ENCODE data around the gene GAL3ST2. TPM values are rescaled to one million over a fixed set of nuclear protein-coding genes. Genes with fewer than 3 reads are reported as not detected.
"Not testable (repeated sequence)": the region's sequence is repeated elsewhere in the genome, so short reads cannot be mapped to it uniquely, and the experiment has no call there.

The GAL3ST2 gene
- total and polyA plus RNA-seq, 2 of the 8 experiments (the other 6 are each of a cell fraction or from before 2014, with no cell fraction given) = not detected

DNA sequence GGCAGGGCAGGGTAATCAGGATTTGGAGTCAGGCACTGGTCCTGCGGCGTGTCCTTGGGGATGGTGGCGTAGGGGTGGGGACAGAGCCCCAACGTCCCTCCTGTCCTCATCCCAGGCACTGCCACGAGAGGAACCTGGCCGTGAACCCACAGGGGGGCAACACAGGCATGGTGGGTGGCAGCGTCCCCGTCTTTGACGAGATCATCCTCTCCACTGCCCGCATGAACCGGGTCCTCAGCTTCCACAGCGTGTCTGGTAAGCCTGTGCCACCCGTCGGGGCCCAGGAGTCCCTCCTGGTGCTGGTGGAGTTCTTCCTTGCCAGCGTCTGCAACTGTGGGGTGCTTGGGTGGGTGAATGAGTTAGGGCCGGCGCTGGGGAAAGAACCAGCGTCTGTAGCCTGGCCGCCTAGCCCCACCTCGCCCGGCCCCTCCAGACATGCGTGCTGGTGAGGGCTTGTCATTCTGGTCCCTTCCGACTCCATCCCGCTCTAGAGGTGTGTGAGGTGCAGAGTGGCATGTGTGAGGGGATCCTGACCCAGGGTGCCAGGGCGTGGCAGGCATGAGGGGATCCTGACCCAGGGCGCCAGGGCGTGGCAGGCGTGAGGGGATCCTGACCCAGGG is 34.2 kb upstream of the GAL3ST2 start (continued):
- TF ChIP-seq KDM5A (IDR thresholded peaks at IDR 0.05; ENCODE audit: low read length) (no peak), TEAD4 (IDR thresholded peaks at IDR 0.05; ENCODE audit: low read depth, low read length) (no peak), CTBP2 (IDR thresholded peaks at IDR 0.05; ENCODE audit: borderline replicate concordance, insufficient read depth, insufficient read length, low read length) (no peak), ASH2L (IDR thresholded peaks at IDR 0.05; ENCODE audit: low read length) (no peak), MAFK (IDR thresholded peaks at IDR 0.05; ENCODE audit: low read depth, low read length) (no peak), ATF2 (IDR thresholded peaks at IDR 0.05; ENCODE audit: low read length) (no peak), RXRA (IDR thresholded peaks at IDR 0.05; ENCODE audit: insufficient read depth, low read depth, low read length) (no peak), ZNF274 (IDR thresholded peaks at IDR 0.05; ENCODE audit: borderline replicate concordance, extremely low read depth, low read length) (no peak), POLR2AphosphoS5 (IDR thresholded peaks at IDR 0.05; ENCODE audit: low read depth, low read length) (no peak)

- H3K14ac ChIP-seq (ENCODE audit: insufficient read length); H4K91ac ChIP-seq (replicated peaks; ENCODE audit: insufficient read length, low read length); H3K4ac ChIP-seq (replicated peaks; ENCODE audit: insufficient read length, low read depth, low read length); H3K79me1 ChIP-seq (ENCODE audit: low read depth, low read length); H3K4me1 ChIP-seq (replicated peaks in 1 of 4; ENCODE audit: control insufficient read depth in 3 of 4, insufficient read depth in 4 of 4, low read length in 3 of 4); H2AFZ ChIP-seq (ENCODE audit: low read length); FAIRE-seq; H4K8ac ChIP-seq (ENCODE audit: extremely low read depth, insufficient read depth, low read length); H4K5ac ChIP-seq (ENCODE audit: insufficient read length, low read depth, low read length); H3K27ac ChIP-seq (ENCODE audit: low read depth, low read length); DNase-seq (ENCODE audit: low read depth in 1 of 2, low spot score in 2 of 2); H2BK15ac ChIP-seq (ENCODE audit: low read length); H3K9ac ChIP-seq (replicated peaks in 1 of 4; ENCODE audit: extremely low read depth in 1 of 4, low read depth in 3 of 4, low read length in 3 of 4); H3K23me2 ChIP-seq (ENCODE audit: low read depth, low read length); H3K4me2 ChIP-seq (ENCODE audit: insufficient read depth in 1 of 2, low read depth in 2 of 2, low read length in 2 of 2); H2AK5ac ChIP-seq (ENCODE audit: low read depth, low read length); H3K18ac ChIP-seq (ENCODE audit: extremely low read depth, low read length); CTCF ChIA-PET (ENCODE audit: partially characterized antibody); H3K36me3 ChIP-seq (ENCODE audit: control insufficient read depth in 2 of 4, insufficient read depth in 4 of 4, low read length in 3 of 4); H3K79me2 ChIP-seq (ENCODE audit: control insufficient read depth in 1 of 2, insufficient read depth in 2 of 2, low read length in 2 of 2); H2BK120ac ChIP-seq (replicated peaks; ENCODE audit: low read depth, low read length); H3K23ac ChIP-seq (ENCODE audit: insufficient read length); H2BK20ac ChIP-seq (ENCODE audit: low read length); H3K9me3 ChIP-seq (ENCODE audit: insufficient read depth in 2 of 2, low read depth in 1 of 2, low read length in 1 of 2); H4K20me1 ChIP-seq (replicated peaks in 1 of 2; ENCODE audit: control insufficient read depth in 1 of 2, insufficient read depth in 2 of 2, low read length in 2 of 2); H2BK5ac ChIP-seq (ENCODE audit: low read depth, low read length); H2BK12ac ChIP-seq (ENCODE audit: low read depth, low read length); H3K27me3 ChIP-seq (replicated peaks in 1 of 4; ENCODE audit: control insufficient read depth in 3 of 4, extremely low read depth in 1 of 4, insufficient read depth in 3 of 4, low read length in 3 of 4); H3K4me3 ChIP-seq (ENCODE audit: extremely low read depth in 1 of 4, insufficient read depth in 2 of 4, low read depth in 3 of 4, low read length in 4 of 4); H3K56ac ChIP-seq (replicated peaks; ENCODE audit: insufficient read length, low read depth, low read length): not testable (repeated sequence)
- POLR2A ChIA-PET (ENCODE audit: partially characterized antibody) = interaction anchor here (0.8 kb wide), 1 partner anchor 40 kb away, joined by 3 read pairs; no protein-coding TSS in a partner anchor
- 91% methylated on average over 12 of the region's 15 CpGs; no CpG with 5 or more reads in 1 of the 2 experiments for WGBS, 2 experiments (ENCODE audit: extremely low coverage in 1 of 2, insufficient coverage in 1 of 2, insufficient read length in 1 of 2, insufficient replicate concordance in 2 of 2, low coverage in 1 of 2, low lambda C conversion rate in 2 of 2, missing lambda C conversion rate in 1 of 2)
Observed at GRCh38 chr2:241743008-241743407, 33.6 kb upstream of the GAL3ST2 start.

All from H1 (cell line).